ENCODE data around the gene RBM15. TPM values are rescaled to one million over a fixed set of nuclear protein-coding genes. Genes with fewer than 3 reads are reported as not detected.

The RBM15 gene
- total and polyA plus RNA-seq, 10 donors = 3.6 to 63.7 (median 37.5) TPM

DNA sequence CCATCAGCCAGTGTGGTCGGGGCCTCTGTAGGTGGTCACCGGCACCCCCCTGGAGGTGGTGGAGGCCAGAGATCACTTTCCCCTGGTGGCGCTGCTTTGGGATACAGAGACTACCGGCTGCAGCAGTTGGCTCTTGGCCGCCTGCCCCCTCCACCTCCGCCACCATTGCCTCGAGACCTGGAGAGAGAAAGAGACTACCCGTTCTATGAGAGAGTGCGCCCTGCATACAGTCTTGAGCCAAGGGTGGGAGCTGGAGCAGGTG lies 961 bp downstream of the RBM15 start:
- H3K27ac ChIP-seq = peak overlapping the region; percentile 97 to 100 (median 98)
- peaks cover 55 to 72% (median 61%) of the 10 kb centered on the region in 6 donors for H3K4me1 ChIP-seq
- DNase-seq = no peak
- H3K4me3 ChIP-seq = peak overlapping the region; percentile 72 to 99 (median 98)
- H3K9me3 ChIP-seq = no peaks in the 10 kb centered on the region
- WGBS, 5 donors = 13 to 24% (median 15%) methylated on average over 4 to 9 of the region's 9 CpGs
- no peaks in the 10 kb centered on the region for H3K27me3 ChIP-seq (replicated peaks in 1 of 7)
- intact Hi-C loops (cut with DNase I; ENCODE audit: low total_unique reads) = no loop called here
- peaks cover 0 to 48% (median 18%) of the 10 kb centered on the region in 6 donors for H3K36me3 ChIP-seq
- TF ChIP-seq, protein P1, sequence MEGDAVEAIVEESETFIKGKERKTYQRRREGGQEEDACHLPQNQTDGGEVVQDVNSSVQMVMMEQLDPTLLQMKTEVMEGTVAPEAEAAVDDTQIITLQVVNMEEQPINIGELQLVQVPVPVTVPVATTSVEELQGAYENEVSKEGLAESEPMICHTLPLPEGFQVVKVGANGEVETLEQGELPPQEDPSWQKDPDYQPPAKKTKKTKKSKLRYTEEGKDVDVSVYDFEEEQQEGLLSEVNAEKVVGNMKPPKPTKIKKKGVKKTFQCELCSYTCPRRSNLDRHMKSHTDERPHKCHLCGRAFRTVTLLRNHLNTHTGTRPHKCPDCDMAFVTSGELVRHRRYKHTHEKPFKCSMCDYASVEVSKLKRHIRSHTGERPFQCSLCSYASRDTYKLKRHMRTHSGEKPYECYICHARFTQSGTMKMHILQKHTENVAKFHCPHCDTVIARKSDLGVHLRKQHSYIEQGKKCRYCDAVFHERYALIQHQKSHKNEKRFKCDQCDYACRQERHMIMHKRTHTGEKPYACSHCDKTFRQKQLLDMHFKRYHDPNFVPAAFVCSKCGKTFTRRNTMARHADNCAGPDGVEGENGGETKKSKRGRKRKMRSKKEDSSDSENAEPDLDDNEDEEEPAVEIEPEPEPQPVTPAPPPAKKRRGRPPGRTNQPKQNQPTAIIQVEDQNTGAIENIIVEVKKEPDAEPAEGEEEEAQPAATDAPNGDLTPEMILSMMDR (IDR thresholded peaks at IDR 0.05 in 8 of 11, conservative IDR thresholded peaks at IDR 0.05 in 3 of 11) = no peak
- no peak for TF ChIP-seq POLR2A (IDR thresholded peaks at IDR 0.05)
- no peak for TF ChIP-seq POLR2AphosphoS5 (IDR thresholded peaks at IDR 0.05)

DNA sequence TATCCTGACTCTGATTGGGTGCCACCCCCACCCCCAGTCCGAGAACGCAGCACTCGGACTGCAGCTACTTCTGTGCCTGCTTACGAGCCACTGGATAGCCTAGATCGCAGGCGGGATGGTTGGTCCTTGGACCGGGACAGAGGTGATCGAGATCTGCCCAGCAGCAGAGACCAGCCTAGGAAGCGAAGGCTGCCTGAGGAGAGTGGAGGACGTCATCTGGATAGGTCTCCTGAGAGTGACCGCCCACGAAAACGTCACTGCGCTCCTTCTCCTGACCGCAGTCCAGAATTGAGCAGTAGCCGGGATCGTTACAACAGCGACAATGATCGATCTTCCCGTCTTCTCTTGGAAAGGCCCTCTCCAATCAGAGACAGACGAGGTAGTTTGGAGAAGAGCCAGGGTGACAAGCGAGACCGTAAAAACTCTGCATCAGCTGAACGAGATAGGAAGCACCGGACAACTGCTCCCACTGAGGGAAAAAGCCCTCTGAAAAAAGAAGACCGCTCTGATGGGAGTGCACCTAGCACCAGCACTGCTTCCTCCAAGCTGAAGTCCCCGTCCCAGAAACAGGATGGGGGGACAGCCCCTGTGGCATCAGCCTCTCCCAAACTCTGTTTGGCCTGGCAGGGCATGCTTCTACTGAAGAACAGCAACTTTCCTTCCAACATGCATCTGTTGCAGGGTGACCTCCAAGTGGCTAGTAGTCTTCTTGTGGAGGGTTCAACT lies 2.1 kb downstream of the RBM15 start:
- H3K27ac ChIP-seq = peak overlapping the region in 1 of 8 donors; percentile 99

DNA sequence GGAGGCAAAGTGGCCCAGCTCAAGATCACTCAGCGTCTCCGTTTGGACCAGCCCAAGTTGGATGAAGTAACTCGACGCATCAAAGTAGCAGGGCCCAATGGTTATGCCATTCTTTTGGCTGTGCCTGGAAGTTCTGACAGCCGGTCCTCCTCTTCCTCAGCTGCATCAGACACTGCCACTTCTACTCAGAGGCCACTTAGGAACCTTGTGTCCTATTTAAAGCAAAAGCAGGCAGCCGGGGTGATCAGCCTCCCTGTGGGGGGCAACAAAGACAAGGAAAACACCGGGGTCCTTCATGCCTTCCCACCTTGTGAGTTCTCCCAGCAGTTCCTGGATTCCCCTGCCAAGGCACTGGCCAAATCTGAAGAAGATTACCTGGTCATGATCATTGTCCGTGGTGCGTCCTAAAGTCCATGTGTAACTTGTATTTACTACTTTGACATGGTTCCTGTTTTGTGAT lies 2.7 kb downstream of the RBM15 start:
- H3K4me1 ChIP-seq = peaks cover 58 to 83% (median 78%) of the 10 kb centered on the region in 6 donors
- 51 to 70% (median 63%) methylated on average over 9 of the region's 9 CpGs for WGBS, 5 donors
- no peaks in the 10 kb centered on the region for H3K27me3 ChIP-seq (replicated peaks in 1 of 7)
- H3K36me3 ChIP-seq = peaks cover 0 to 64% (median 27%) of the 10 kb centered on the region in 6 donors
- H3K4me3 ChIP-seq = peak overlapping the region in 6 of 8 donors; percentile 6 to 95 (median 17)
- H3K27ac ChIP-seq = peak overlapping the region in 1 of 8 donors; percentile 19
- intact Hi-C loops (cut with DNase I; ENCODE audit: low total_unique reads) = no loop called here
- TF ChIP-seq, protein P1 (IDR thresholded peaks at IDR 0.05 in 8 of 11, conservative IDR thresholded peaks at IDR 0.05 in 3 of 11) = no peak
- H3K9me3 ChIP-seq = no peaks in the 10 kb centered on the region
- no peak for DNase-seq

More for the DNA sequence above, 2.1 kb downstream of the RBM15 start:
- peak; percentile 76 for DNase-seq
- Histone ChIP-seq H3K4me1 (peaks cover 55 to 83% (median 73%) of the 10 kb centered on the region in 6 donors), H3K9me3 (no peaks in the 10 kb centered on the region), H3K27me3 (replicated peaks in 1 of 7) (no peaks in the 10 kb centered on the region), H3K36me3 (peaks cover 0 to 58% (median 21%) of the 10 kb centered on the region in 6 donors), H3K4me3 (peak overlapping the region in 5 of 8 donors; percentile 10 to 99 (median 22))
- intact Hi-C loops (cut with DNase I; ENCODE audit: low total_unique reads) = no loop called here
- WGBS, 5 donors = 80 to 91% (median 86%) methylated on average over 24 to 27 of the region's 27 CpGs
- TF ChIP-seq, protein P1 (IDR thresholded peaks at IDR 0.05 in 8 of 11, conservative IDR thresholded peaks at IDR 0.05 in 3 of 11) = no peak
- TF ChIP-seq POLR2AphosphoS5 (IDR thresholded peaks at IDR 0.05) = peak in 1 of 3 donors; percentile 34

DNA sequence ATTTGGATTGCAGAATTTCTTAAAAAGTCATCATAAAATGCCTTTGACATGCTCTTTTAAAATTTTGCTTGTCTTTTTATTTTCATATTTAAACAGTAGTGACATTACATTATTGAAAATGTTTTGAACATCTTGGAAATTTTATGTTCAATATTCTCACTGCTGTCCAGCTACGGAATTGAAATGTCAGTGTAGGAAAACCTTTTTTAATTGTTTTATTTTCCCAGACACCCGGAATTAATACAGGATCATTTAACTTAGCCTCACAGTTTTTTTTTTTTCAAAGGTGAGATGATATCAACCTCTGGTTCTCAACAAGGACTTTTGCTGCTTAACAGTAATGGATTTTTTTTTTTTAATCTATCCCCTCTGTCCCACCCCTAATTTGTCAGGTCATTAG lies 4.1 kb downstream of the RBM15 start:
- 66 to 87% (median 75%) methylated on average over 2 of the region's 2 CpGs for WGBS, 5 donors
- H3K27me3 ChIP-seq (replicated peaks in 1 of 7) = no peaks in the 10 kb centered on the region
- H3K4me3 ChIP-seq = peak overlapping the region in 2 of 8 donors; percentile 22 to 95
- no peak overlapping the region for H3K27ac ChIP-seq
- no peaks in the 10 kb centered on the region for H3K9me3 ChIP-seq
- H3K4me1 ChIP-seq = peaks cover 63 to 86% (median 84%) of the 10 kb centered on the region in 6 donors
- intact Hi-C loops (cut with DNase I; ENCODE audit: low total_unique reads) = no loop called here
- H3K36me3 ChIP-seq = peaks cover 0 to 78% (median 36%) of the 10 kb centered on the region in 6 donors
- TF ChIP-seq, protein P1 (IDR thresholded peaks at IDR 0.05 in 8 of 11, conservative IDR thresholded peaks at IDR 0.05 in 3 of 11) = no peak
- TF ChIP-seq POLR2AphosphoS5 (IDR thresholded peaks at IDR 0.05) (no peak), POLR2A (IDR thresholded peaks at IDR 0.05) (no peak)
- DNase-seq = no peak

All from spleen (tissue), 11 donors.